ENCODE results near the gene BAAT. TPM values are rescaled to one million over a fixed set of nuclear protein-coding genes. Genes with fewer than 3 reads are reported as not detected.

BAAT gene
- total RNA-seq, 1 experiment from 2014 or later: 0.17 TPM

- TF ChIP-seq ERG (CRISPR knock-in tag; IDR thresholded peaks at IDR 0.05) (no peak), OVOL2 (CRISPR knock-in tag; IDR thresholded peaks at IDR 0.05; ENCODE audit: borderline replicate concordance) (no peak), ZNF317 (CRISPR knock-in tag; IDR thresholded peaks at IDR 0.05; ENCODE audit: borderline replicate concordance, low read depth) (no peak)
Observed at GRCh38 chr9:101315112-101315450, 69.7 kb downstream of the BAAT start (continued).

- peaks cover 2% of the 10 kb centered on the region; the same call in 1 of the 2 replicates for H3K4me1 Mint-ChIP-seq
- H3K36me3 Mint-ChIP-seq: no peaks in the 10 kb centered on the region
- no peak overlapping the region for H3K27ac Mint-ChIP-seq
- ChIA-PET CTCF (interaction anchor here (0.8 to 2.2 kb wide), 17 partner anchors 13 to 712 kb away, joined by 3 to 69 read pairs (median 5); no protein-coding TSS in a partner anchor), POLR2A (no interaction called here)
- no peak overlapping the region for H3K4me3 Mint-ChIP-seq
- DNase-seq (ENCODE audit: low spot score) (no peak), ATAC-seq (no peak)
- no peaks in the 10 kb centered on the region; the same call in 1 of the 2 replicates for H3K27me3 Mint-ChIP-seq (ENCODE audit: low read depth)
- TF ChIP-seq ZNF232 (CRISPR knock-in tag; IDR thresholded peaks at IDR 0.05) (no peak), SOX15 (CRISPR knock-in tag; IDR thresholded peaks at IDR 0.05) (no peak)
- no peaks in the 10 kb centered on the region for H3K9me3 Mint-ChIP-seq
Observed at GRCh38 chr9:101312661-101313060, 72.1 kb downstream of the BAAT start.

- H3K4me3 Mint-ChIP-seq: no peak overlapping the region
- H3K4me1 Mint-ChIP-seq: peaks cover 2% of the 10 kb centered on the region; the same call in 1 of the 2 replicates
- H3K36me3 Mint-ChIP-seq: no peaks in the 10 kb centered on the region
- no peaks in the 10 kb centered on the region; the same call in 1 of the 2 replicates for H3K27me3 Mint-ChIP-seq (ENCODE audit: low read depth)
- DNase-seq (ENCODE audit: low spot score) (no peak), ATAC-seq (peak; percentile 78)
- no peak overlapping the region for H3K27ac Mint-ChIP-seq
- no peaks in the 10 kb centered on the region for H3K9me3 Mint-ChIP-seq
- POLR2A ChIA-PET: no interaction called here
- TF ChIP-seq KAT7 (CRISPR knock-in tag; IDR thresholded peaks at IDR 0.05; ENCODE audit: borderline replicate concordance): no peak
- TF ChIP-seq ATF2 (CRISPR knock-in tag; IDR thresholded peaks at IDR 0.05; ENCODE audit: borderline replicate concordance, low read depth): no peak
- TF ChIP-seq CTCF (IDR thresholded peaks at IDR 0.05): peak; percentile 76
- no peak for TF ChIP-seq ELF4 (CRISPR knock-in tag; IDR thresholded peaks at IDR 0.05; ENCODE audit: low read depth)
- TF ChIP-seq ATF1 (CRISPR knock-in tag; IDR thresholded peaks at IDR 0.05): no peak
- TF ChIP-seq USF1 (CRISPR knock-in tag; IDR thresholded peaks at IDR 0.05): no peak
- no peak for TF ChIP-seq ZNF219 (CRISPR knock-in tag; IDR thresholded peaks at IDR 0.05; ENCODE audit: borderline replicate concordance)
- TF ChIP-seq ZMAT4 (CRISPR knock-in tag; IDR thresholded peaks at IDR 0.05): no peak
- no peak for TF ChIP-seq HMGA2 (CRISPR knock-in tag; IDR thresholded peaks at IDR 0.05)
- CTCF ChIA-PET: interaction anchor here (0.6 to 2.4 kb wide), 51 partner anchors 9 to 711 kb away, joined by 3 to 69 read pairs (median 4); partner anchors contain the start of genes MRPL50 and ZNF189
Observed at GRCh38 chr9:101311758-101312420, 72.9 kb downstream of the BAAT start.

- no peaks in the 10 kb centered on the region; the same call in 1 of the 2 replicates for H3K27me3 Mint-ChIP-seq (ENCODE audit: low read depth)
- peaks cover 2% of the 10 kb centered on the region; the same call in 1 of the 2 replicates for H3K4me1 Mint-ChIP-seq
- no peak overlapping the region for H3K4me3 Mint-ChIP-seq
- ChIA-PET CTCF (interaction anchor here (0.7 to 2.4 kb wide), 43 partner anchors 8 to 710 kb away, joined by 3 to 69 read pairs (median 5); partner anchors contain the start of genes MRPL50 and ZNF189), POLR2A (no interaction called here)
- no peak for DNase-seq (ENCODE audit: low spot score)
- no peaks in the 10 kb centered on the region for H3K9me3 Mint-ChIP-seq
- no peak for ATAC-seq
- no peak overlapping the region for H3K27ac Mint-ChIP-seq
- H3K36me3 Mint-ChIP-seq: no peaks in the 10 kb centered on the region
- TF ChIP-seq JUN (CRISPR knock-in tag; IDR thresholded peaks at IDR 0.05): no peak
- no peak for TF ChIP-seq ATF6 (CRISPR knock-in tag; IDR thresholded peaks at IDR 0.05)
- TF ChIP-seq AFF4 (CRISPR knock-in tag; IDR thresholded peaks at IDR 0.05; ENCODE audit: borderline replicate concordance): no peak
- TF ChIP-seq SMAD4 (CRISPR knock-in tag; IDR thresholded peaks at IDR 0.05): no peak
Observed at GRCh38 chr9:101311191-101311590, 73.6 kb downstream of the BAAT start.

All from WTC11 (cell line).